B cell (primary cell): ENCODE data around the gene CFAP68. TPM values are rescaled to one million over a fixed set of nuclear protein-coding genes. Genes with fewer than 3 reads are reported as not detected.

Experiments used
- ATAC-seq: fragments of 200-7000 bp; cut with Tn5 transposase; one replicate; pipeline ENCODE4 v1.10.0; 2021; ENCODE audit warnings: low read depth, mild to moderate bottlenecking, moderate number of reproducible peaks, moderate library complexity
- CTCF ChIA-PET: fragments of 350-600 bp; sonication (Branson Sonifier 250); formaldehyde crosslinking; loops from one replicate; lab custom pipeline; 2021; ENCODE audit warnings: antibody characterized with exemption, inconsistent platforms; lab: Charles Lee
- POLR2A ChIA-PET: fragments of 350-600 bp; sonication (Branson Sonifier 250); formaldehyde crosslinking; loops from one replicate; lab custom pipeline; 2021; ENCODE audit warnings: antibody characterized with exemption; lab: Charles Lee
- DNase-seq: peaks from one replicate; pipeline ENCODE4 v3.0.0; 2013
- H2AFZ ChIP-seq: 2 replicates; pipeline ENCODE4 v1.6.1; 2012; ENCODE audit warnings: mild to moderate bottlenecking, low read depth, low read length; ENCODE audit not compliant: insufficient read depth, poor library complexity, severe bottlenecking
- H3K27ac ChIP-seq, 2 donors: 1 replicate in 1 of 2; 2 replicates in 1 of 2; pipeline ENCODE4 v1.5.1; 2012 to 2013; ENCODE audit warnings: low read length in 2 of 2, mild to moderate bottlenecking in 2 of 2, moderate library complexity in 1 of 2
- H3K27me3 ChIP-seq, 4 experiments: fragments of 200-600 bp in 1 of 4; sonication (generic) in 1 of 4; replicated peaks in 1 of 4; 1 replicate in 2 of 4; 2 replicates in 2 of 4; pipeline versions ENCODE4 v1.6.1 to v1.7.0; 2013 to 2016; ENCODE audit warnings: low read length in 3 of 4, mild to moderate bottlenecking in 2 of 4, mixed read lengths in 1 of 4, moderate library complexity in 1 of 4; ENCODE audit not compliant: insufficient read depth in 4 of 4, control insufficient read depth in 3 of 4; ENCODE audit errors: control extremely low read depth in 1 of 4
- H3K36me3 ChIP-seq, 2 experiments: replicated peaks in 1 of 2; 1 replicate in 1 of 2; 2 replicates in 1 of 2; pipeline versions ENCODE4 v1.6.1 to v1.7.1; 2013; ENCODE audit warnings: low read length in 1 of 2; ENCODE audit not compliant: insufficient read depth in 2 of 2, control insufficient read depth in 1 of 2; ENCODE audit errors: control extremely low read depth in 1 of 2, extremely low read depth in 1 of 2
- H3K4me1 ChIP-seq, 2 donors: fragments of 200-600 bp in 1 of 2; sonication (generic) in 1 of 2; 1 replicate in 1 of 2; 2 replicates in 1 of 2; pipeline versions ENCODE4 v1.5.1 to v1.6.1; 2013 to 2017; ENCODE audit warnings: low read length in 2 of 2; ENCODE audit not compliant: control insufficient read depth in 2 of 2, insufficient read depth in 2 of 2
- H3K4me2 ChIP-seq: replicated peaks from 2 replicates; pipeline ENCODE3; 2012; ENCODE audit warnings: mild to moderate bottlenecking, low read depth, low read length; ENCODE audit not compliant: poor library complexity, severe bottlenecking
- H3K4me3 ChIP-seq, 5 experiments: fragments of 200-600 bp in 1 of 5; sonication (generic) in 1 of 5; 1 replicate in 3 of 5; 2 replicates in 2 of 5; pipeline versions ENCODE4 v1.5.1 to v1.7.0; 2011 to 2016; ENCODE audit warnings: low read length in 4 of 5, mild to moderate bottlenecking in 4 of 5, low read depth in 2 of 5, control low read depth in 1 of 5, moderate library complexity in 1 of 5; ENCODE audit not compliant: insufficient read depth in 1 of 5; ENCODE audit errors: control extremely low read depth in 1 of 5, extremely low read depth in 1 of 5
- H3K79me2 ChIP-seq: fragments of 200-600 bp; sonication (generic); one replicate; pipeline ENCODE4 v1.6.0; 2016; ENCODE audit warnings: low read length; ENCODE audit not compliant: control insufficient read depth, insufficient read depth
- H3K9ac ChIP-seq: fragments of 200-600 bp; sonication (generic); 2 replicates; pipeline ENCODE4 v1.6.1; 2017; ENCODE audit warnings: mild to moderate bottlenecking, low read length, moderate library complexity
- H3K9me3 ChIP-seq, 3 donors: one replicate each; pipeline versions ENCODE4 v1.6.1 to v1.7.1; 2013; ENCODE audit warnings: low read length in 2 of 3; ENCODE audit not compliant: control insufficient read depth in 2 of 3, insufficient read depth in 1 of 3; ENCODE audit errors: control extremely low read depth in 1 of 3
- H4K20me1 ChIP-seq: 2 replicates; pipeline ENCODE4 v1.6.0; 2012; ENCODE audit warnings: mild to moderate bottlenecking, low read length; ENCODE audit not compliant: insufficient read depth, control insufficient read depth, poor library complexity, severe bottlenecking
- H3K27ac Mint-ChIP-seq: one replicate; pipeline ENCODE4 v1.8.0; 2021; ENCODE audit warnings: mixed read lengths
- H3K27me3 Mint-ChIP-seq: one replicate; pipeline ENCODE4 v1.8.0; 2021; ENCODE audit warnings: mixed read lengths
- H3K4me1 Mint-ChIP-seq: one replicate; pipeline ENCODE4 v1.8.0; 2021; ENCODE audit warnings: mixed read lengths
- H3K4me3 Mint-ChIP-seq: one replicate; pipeline ENCODE4 v1.8.0; 2021; ENCODE audit warnings: mixed read lengths
- H3K9me3 Mint-ChIP-seq: one replicate; pipeline ENCODE4 v1.8.0; 2022; ENCODE audit warnings: mixed read lengths; ENCODE audit not compliant: insufficient read depth
- CTCF ChIP-seq: fragments of 200-600 bp; IDR thresholded peaks from one replicate; pipeline ENCODE4 v1.8.0; 2022; ENCODE audit warnings: antibody characterized with exemption, mild to moderate bottlenecking
- EZH2 ChIP-seq: IDR thresholded peaks from 2 replicates; pipeline ENCODE4 v1.6.1; 2012; ENCODE audit warnings: borderline replicate concordance, low read depth, mild to moderate bottlenecking, moderate library complexity, low read length; ENCODE audit not compliant: insufficient read depth, poor library complexity, severe bottlenecking
- WGBS: methylation state at CpG from one replicate; pipeline ENCODE4 v1.1.5; 2013; ENCODE audit warnings: missing lambda C conversion rate; ENCODE audit not compliant: insufficient coverage; 5-methylcytosine and 5-hydroxymethylcytosine counted together
- intact Hi-C: fragments of 100-400 bp; cut with micrococcal nuclease; formaldehyde crosslinking; loops from one replicate; pipeline ENCODE4 v1.10.0; 2022
- polyA plus RNA-seq: library from polyadenylated mRNA; depleted of rRNA; stranded (reverse); fragments of >200 nt; gene quantifications from 2 replicates; pipeline ENCODE4 v1.2.3, GENCODE V29; 2012
- total RNA-seq, 2 donors: library from RNA; stranded (reverse); fragments of 120-200 nt in 1 of 2; gene quantifications; 1 replicate in 1 of 2; 2 replicates in 1 of 2; pipeline versions ENCODE4 v1.2.3 to v1.2.4, GENCODE V29; 2013 to 2022

Gene CFAP68
- total and polyA plus RNA-seq, 2 donors (not counting 1 experiment from before 2014, with no cell fraction given) = 8.2 to 13.3 TPM

GRCh38 chr11:111920908-111921307 is 41.6 kb downstream of the CFAP68 start:
- Mint-ChIP-seq H3K27me3 (peaks cover 38% of the 10 kb centered on the region), H3K4me3 (no peak overlapping the region)
- WGBS = no CpG with 5 or more reads among the region's 2 CpGs

More at GRCh38 chr11:111920908-111921307, 41.6 kb downstream of the CFAP68 start:
- H3K27me3 ChIP-seq = peaks cover 0 to 15% (median 3%) of the 10 kb centered on the region in 4 experiments
- no peak overlapping the region for H3K4me2 ChIP-seq
- no peaks in the 10 kb centered on the region for H3K9me3 ChIP-seq
- no peak overlapping the region for H2AFZ ChIP-seq
- no peaks in the 10 kb centered on the region for H3K4me1 ChIP-seq
- H3K9ac ChIP-seq = no peak overlapping the region
- H3K4me3 ChIP-seq = no peak overlapping the region
- no peaks in the 10 kb centered on the region for H4K20me1 ChIP-seq
- intact Hi-C loops = no loop called here
- ATAC-seq = no peak
- ChIA-PET CTCF (interaction anchor here (0.6 kb wide), 1 partner anchor 301 kb away, joined by 3 read pairs; no protein-coding TSS in a partner anchor), POLR2A (no interaction called here)
- Mint-ChIP-seq H3K4me1 (peaks cover 2% of the 10 kb centered on the region), H3K9me3 (no peaks in the 10 kb centered on the region), H3K27ac (no peak overlapping the region)
- no peak overlapping the region for H3K27ac ChIP-seq
- H3K79me2 ChIP-seq = no peaks in the 10 kb centered on the region
- no peaks in the 10 kb centered on the region for H3K36me3 ChIP-seq
- no peak for DNase-seq
- TF ChIP-seq CTCF (no peak), EZH2 (no peak)
